Measurements from ENCODE around the gene GPR45. TPM values are rescaled to one million over a fixed set of nuclear protein-coding genes. Genes with fewer than 3 reads are reported as not detected.

Gene GPR45
- total and polyA plus RNA-seq, 10 of the 15 experiments (the other 5 are each of a cell fraction or from before 2014, with no cell fraction given): not detected

DNA sequence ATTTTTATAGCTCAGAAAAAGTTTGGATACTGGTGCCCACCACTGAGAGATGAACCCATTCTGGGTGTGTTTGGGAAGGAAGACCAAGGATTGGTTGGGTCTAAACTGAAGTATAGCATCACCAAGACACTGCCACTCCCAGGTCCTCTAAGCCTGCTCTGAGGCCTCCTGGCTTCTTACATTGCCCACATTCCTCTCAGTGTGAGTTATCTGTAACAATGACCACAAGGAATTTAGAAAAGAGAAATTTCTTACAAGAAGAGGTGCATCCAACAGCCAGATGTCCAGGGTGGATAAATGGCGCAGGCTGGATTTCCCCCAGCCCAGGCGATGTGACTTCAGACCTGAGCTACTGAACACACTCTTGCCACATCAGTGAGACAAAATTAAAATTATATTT lies 1.6 kb upstream of the GPR45 start (continued):
- no peak for TF ChIP-seq BCL3 (IDR thresholded peaks at IDR 0.05; ENCODE audit: borderline replicate concordance, insufficient read depth, low read depth, low read length, poor library complexity, severe bottlenecking)
- no peak for TF ChIP-seq MXI1 (IDR thresholded peaks at IDR 0.05; ENCODE audit: low read depth, low read length)
- TF ChIP-seq, protein P1, sequence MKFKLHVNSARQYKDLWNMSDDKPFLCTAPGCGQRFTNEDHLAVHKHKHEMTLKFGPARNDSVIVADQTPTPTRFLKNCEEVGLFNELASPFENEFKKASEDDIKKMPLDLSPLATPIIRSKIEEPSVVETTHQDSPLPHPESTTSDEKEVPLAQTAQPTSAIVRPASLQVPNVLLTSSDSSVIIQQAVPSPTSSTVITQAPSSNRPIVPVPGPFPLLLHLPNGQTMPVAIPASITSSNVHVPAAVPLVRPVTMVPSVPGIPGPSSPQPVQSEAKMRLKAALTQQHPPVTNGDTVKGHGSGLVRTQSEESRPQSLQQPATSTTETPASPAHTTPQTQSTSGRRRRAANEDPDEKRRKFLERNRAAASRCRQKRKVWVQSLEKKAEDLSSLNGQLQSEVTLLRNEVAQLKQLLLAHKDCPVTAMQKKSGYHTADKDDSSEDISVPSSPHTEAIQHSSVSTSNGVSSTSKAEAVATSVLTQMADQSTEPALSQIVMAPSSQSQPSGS (IDR thresholded peaks at IDR 0.05; ENCODE audit: low read length): no peak
- no peak for TF ChIP-seq CHD4 (IDR thresholded peaks at IDR 0.05)
- no peak for TF ChIP-seq PKNOX1 (IDR thresholded peaks at IDR 0.05)
- no peak for TF ChIP-seq NBN (IDR thresholded peaks at IDR 0.05)
- TF ChIP-seq MEF2B (IDR thresholded peaks at IDR 0.05; ENCODE audit: partially characterized antibody, poor library complexity, severe bottlenecking): no peak

DNA sequence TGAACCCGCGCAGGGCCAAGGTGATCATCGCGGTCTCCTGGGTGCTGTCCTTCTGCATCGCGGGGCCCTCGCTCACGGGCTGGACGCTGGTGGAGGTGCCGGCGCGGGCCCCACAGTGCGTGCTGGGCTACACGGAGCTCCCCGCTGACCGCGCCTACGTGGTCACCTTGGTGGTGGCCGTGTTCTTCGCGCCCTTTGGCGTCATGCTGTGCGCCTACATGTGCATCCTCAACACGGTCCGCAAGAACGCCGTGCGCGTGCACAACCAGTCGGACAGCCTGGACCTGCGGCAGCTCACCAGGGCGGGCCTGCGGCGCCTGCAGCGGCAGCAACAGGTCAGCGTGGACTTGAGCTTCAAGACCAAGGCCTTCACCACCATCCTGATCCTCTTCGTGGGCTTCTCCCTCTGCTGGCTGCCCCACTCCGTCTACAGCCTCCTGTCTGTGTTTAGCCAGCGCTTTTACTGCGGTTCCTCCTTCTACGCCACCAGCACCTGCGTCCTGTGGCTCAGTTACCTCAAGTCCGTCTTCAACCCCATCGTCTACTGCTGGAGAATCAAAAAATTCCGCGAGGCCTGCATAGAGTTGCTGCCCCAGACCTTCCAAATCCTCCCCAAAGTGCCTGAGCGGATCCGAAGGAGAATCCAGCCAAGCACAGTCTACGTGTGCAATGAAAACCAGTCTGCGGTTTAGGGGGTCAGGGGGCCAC lies 897 bp downstream of the GPR45 start:
- Histone ChIP-seq H3K4me2 (ENCODE audit: control insufficient read depth, insufficient read depth) (no peak overlapping the region), H3K27ac (ENCODE audit: control insufficient read depth, insufficient read depth) (no peak overlapping the region), H4K20me1 (ENCODE audit: control insufficient read depth, insufficient read depth) (no peaks in the 10 kb centered on the region), H3K79me2 (ENCODE audit: control insufficient read depth, insufficient read depth, low read length) (no peaks in the 10 kb centered on the region), H3K4me1 (ENCODE audit: control insufficient read depth, insufficient read depth, low read length) (no peaks in the 10 kb centered on the region), H3K36me3 (ENCODE audit: control insufficient read depth in 2 of 2, insufficient read depth in 2 of 2, low read length in 1 of 2) (no peaks in the 10 kb centered on the region), H3K9ac (ENCODE audit: control insufficient read depth, insufficient read depth, low read length) (no peak overlapping the region), H3K4me3 (no peak overlapping the region), H2AFZ (ENCODE audit: control insufficient read depth, low read depth, low read length) (no peak overlapping the region), H3K9me3 (replicated peaks; ENCODE audit: control insufficient read depth, insufficient read depth, low read length) (no peaks in the 10 kb centered on the region; the same call in 2 of the 3 replicates), H3K27me3 (replicated peaks in 1 of 2; ENCODE audit: control insufficient read depth in 2 of 2, insufficient read depth in 2 of 2, low read length in 1 of 2) (peaks cover 0 to 1% of the 10 kb centered on the region in 2 experiments; a peak in 1 of 4 replicates)
- ATAC-seq (no peak), DNase-seq (ENCODE audit: low read depth, low spot score) (no peak), FAIRE-seq (no peak)
- ChIA-PET CTCF (interaction anchor here (1.2 to 2.1 kb wide), 2 partner anchors 39 to 127 kb away, joined by 3 to 13 read pairs; no protein-coding TSS in a partner anchor), RAD21 (ENCODE audit: unreplicated experiment) (interaction anchor here (0.7 kb wide), 1 partner anchor 128 kb away, joined by 3 read pairs; no protein-coding TSS in a partner anchor), POLR2A (no interaction called here), SMC1A (ENCODE audit: uncharacterized antibody, unreplicated experiment) (interaction anchor here (0.7 to 1.6 kb wide), 2 partner anchors 12 to 128 kb away, joined by 3 to 4 read pairs; no protein-coding TSS in a partner anchor)
- whole genome bisulfite sequencing (ENCODE audit: insufficient coverage, insufficient replicate concordance, low lambda C conversion rate, missing lambda C conversion rate): 85% methylated on average over 44 of the region's 50 CpGs
- intact Hi-C loops (cut with micrococcal nuclease; ENCODE audit: unreplicated experiment) (no loop called here), in situ Hi-C loops (cut with MboI) (no loop called here)
- TF ChIP-seq CBX3 (IDR thresholded peaks at IDR 0.05; ENCODE audit: borderline replicate concordance, low read depth): no peak
- TF ChIP-seq, protein P2, sequence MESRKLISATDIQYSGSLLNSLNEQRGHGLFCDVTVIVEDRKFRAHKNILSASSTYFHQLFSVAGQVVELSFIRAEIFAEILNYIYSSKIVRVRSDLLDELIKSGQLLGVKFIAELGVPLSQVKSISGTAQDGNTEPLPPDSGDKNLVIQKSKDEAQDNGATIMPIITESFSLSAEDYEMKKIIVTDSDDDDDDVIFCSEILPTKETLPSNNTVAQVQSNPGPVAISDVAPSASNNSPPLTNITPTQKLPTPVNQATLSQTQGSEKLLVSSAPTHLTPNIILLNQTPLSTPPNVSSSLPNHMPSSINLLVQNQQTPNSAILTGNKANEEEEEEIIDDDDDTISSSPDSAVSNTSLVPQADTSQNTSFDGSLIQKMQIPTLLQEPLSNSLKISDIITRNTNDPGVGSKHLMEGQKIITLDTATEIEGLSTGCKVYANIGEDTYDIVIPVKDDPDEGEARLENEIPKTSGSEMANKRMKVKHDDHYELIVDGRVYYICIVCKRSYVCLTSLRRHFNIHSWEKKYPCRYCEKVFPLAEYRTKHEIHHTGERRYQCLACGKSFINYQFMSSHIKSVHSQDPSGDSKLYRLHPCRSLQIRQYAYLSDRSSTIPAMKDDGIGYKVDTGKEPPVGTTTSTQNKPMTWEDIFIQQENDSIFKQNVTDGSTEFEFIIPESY (IDR thresholded peaks at IDR 0.05): no peak
- no peak for TF ChIP-seq HDAC6 (IDR thresholded peaks at IDR 0.05; ENCODE audit: unreplicated experiment)
- BruUV-seq (replicated peaks): no TSS peak

All from GM12878 (cell line).